DMS79 treated with DMSO at 0.1 percent for 48 hours (cell line): ENCODE data around the gene PPM1E.
A peak's percentile ranks its signal among the peaks of the same experiment; 100 is the strongest.
"Not testable (repeated sequence)": the region's sequence is repeated elsewhere in the genome, so short reads cannot be mapped to it uniquely, and the experiment has no call there.

Experiments used
- DNase-seq: peaks from one replicate; lab custom pipeline; 2025; lab: John Stamatoyannopoulos, UW

Gene PPM1E

DNA sequence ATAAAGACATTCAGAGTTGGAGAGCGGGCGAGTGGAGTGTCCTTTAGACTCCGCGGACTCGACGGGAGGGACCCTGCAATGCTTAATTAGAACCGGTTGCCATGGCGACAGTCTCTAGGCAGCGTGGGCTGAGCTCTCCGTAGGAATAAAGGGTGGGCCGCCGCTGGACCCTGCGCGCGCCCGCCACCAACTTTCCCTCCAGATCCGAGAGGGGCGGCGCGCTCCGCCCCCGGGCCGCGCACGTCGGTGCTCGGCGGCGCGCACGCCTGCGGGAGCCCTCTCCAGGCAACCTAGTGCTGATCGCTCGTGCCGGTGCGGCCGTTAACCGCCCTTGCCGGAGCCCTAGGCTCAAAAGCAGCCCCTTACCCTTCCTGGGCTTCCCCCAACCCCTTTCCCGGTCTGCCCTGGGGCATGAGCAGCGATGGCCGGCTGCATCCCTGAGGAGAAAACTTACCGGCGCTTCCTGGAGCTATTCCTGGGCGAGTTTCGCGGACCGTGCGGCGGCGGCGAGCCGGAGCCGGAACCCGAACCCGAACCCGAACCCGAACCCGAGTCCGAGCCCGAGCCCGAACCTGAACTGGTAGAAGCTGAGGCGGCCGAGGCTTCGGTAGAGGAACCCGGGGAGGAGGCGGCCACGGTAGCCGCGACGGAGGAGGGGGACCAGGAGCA, at the start of gene PPM1E:
Gene PPM1E, plus strand, starts transcription at position 278 of the 669 bp plus-strand sequence.
- DNase-seq: peak; percentile 79

DNA sequence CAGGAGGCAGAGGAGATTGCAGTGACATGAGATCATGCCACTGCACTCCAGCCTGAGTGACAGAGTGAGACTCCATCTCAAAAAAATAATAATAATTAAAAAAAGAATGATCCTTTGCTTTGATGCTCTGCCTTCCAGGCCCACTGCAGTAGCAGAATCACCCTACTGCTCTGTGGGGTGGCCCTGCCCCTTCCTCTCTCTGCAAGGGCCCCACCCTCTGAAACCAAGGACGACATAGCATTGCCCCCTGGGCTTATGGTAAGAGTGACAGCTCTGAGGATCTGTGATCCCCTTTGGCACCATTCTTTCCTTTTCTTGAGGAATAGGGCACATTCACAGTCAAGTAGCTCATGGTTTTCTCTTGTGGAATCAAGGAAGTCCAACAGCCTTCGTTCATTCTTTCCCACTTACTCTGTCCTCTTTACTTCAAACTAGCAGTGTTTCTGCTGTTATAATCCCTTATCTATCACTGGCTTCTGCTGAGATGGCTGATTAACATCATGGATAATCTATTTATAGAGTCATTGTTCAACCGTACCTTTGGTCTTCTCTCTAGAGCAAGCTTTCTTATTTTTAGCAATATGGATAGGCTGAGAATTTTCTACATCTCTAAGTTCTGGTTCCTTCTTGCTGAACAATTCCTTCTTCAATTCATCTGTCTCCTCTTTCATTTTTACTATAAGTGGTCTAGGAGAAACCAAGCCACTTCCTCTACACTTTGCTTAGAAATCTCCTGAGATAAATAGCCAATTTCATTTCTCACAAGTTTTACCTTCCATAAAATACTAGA, 49.1 kb upstream of the PPM1E start:
- no peak for DNase-seq

DNA sequence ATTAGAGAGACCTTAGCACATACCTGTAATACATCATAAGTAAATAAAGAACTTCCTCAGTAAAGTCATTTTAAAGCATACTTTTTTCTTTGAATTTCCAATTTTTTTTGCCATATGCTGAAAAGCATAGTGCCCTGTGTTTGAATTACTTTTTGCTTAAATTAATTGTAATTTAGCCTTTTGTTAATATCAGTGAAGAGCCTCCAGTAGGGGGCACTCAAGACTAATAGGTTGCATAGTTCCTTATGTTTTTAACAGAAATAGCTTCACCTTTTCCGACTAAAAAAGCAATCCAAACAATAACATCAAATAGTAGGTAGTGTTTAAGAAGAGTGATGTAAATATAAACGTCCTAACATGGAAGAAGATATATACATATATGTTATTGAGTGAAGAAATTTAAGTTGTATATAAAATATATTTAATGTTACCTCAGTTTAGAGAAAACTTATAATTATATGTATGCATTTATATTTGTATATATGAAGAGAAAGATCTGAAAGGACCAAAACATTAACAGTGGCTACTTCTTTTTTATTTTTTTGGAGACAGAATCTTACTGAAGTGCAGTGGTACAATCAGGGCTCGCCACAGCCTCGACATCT, 44.6 kb upstream of the PPM1E start:
- DNase-seq: peak; percentile 1

DNA sequence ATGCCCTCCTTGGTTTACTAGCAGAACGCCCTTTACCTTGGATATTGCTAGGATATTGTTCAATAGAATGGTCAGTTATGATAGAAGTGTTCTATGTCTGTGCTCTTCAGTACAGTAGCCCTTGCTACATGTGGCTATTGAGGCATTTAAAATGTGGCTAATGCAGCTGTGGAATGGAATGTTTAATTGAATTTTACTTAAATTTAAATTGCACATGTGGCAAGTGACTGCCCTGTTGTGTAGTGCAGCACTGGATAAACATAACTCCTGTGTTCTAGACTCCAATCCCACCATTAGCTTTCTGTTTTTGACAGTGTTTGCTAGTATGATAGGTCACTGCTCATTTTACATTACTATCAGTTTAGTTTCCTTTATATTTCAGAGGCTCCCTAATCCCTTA, 33.4 kb upstream of the PPM1E start:
- no peak for DNase-seq

DNA sequence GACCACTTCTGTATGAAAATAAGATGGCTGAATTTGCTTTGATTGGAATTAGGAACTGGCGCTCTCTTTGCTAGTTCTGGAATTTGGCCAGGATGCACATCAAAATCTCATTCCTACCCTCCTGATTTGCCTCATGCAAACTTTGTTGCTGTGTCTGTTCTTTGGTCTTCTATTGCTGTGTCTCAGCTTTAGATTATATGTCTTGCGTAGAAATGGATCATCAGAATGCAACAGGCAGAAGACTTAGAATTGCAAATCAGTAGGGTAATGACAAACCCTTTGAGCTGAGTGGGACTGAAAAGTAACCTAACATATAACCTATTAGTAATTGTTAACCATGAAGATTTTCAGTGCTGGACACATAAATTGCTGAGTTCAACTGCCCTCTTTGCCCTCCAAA, 33.0 kb upstream of the PPM1E start:
- no peak for DNase-seq

DNA sequence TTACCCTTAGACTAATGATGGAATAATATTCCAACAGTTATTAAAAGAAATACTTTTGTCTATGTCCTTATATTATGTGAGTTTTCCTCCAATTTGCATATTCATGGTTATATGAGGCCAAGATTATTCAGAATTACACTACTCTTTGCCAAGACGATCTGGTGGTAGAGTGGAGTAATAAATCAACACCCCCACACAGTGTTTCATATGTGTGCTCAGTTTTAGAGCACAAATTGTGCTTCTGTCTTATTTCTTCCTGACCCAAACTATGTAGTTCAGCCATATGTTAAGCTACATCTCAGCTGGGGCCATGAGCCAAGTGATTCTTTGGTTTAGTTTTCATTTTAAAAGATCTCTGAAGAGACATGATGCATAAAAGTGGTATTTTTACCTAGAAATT, 26.9 kb upstream of the PPM1E start:
- DNase-seq: no peak

DNA sequence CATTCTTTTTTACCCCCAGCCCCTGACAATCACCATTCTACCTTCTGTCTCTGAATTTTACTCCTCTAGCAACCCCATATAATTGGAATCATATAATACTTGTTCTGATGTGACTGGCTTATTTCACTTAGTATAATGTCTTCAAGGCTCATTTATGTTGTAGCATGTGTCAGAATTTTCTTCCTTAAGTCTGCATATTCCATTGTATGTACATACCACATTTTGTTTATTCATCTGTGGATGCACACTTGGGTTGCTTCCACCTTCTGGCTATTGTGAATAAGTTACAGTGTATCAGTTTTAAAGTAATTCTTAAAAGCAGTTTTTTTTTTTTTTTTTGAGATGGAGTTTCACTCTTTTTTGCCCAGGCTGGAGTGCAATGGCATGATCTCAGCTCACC, 24.7 kb upstream of the PPM1E start:
- no peak for DNase-seq

DNA sequence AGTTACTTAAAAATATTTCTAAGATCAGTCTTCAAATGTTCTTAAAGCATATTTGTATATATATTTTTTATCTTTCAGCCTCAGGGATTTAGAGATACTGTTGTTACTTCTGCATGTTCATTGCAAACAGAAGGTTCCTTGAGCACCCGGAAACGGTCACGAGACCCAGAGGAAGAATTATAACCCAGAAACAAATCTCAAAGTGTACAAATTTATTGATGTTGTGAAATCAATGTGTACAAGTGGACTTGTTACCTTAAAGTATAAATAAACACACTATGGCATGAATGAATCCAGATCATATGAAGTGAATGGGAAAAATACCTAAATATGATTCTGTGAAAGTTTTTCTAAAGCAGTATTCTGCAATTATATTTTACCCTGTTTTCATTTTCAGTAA, 21.6 kb upstream of the PPM1E start:
- no peak for DNase-seq

DNA sequence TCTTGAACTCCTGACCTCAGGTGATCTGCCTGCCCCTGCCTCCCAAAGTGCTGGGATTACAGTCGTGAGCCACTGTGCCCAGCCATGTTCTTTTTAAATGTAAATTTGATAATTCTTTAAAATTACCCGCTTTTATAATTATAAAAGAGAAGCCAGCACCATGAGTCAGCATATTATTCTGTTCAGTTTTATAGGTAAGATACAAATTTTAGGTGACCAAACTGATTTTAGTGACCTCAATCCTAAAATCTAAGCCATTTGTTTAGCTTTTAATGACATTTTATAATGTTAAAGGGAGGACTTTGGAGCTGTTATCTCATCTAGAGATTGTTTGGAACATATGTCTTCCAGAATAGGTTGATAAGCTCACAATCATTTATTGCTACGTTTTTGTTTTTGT, 20.8 kb upstream of the PPM1E start:
- no peak for DNase-seq

DNA sequence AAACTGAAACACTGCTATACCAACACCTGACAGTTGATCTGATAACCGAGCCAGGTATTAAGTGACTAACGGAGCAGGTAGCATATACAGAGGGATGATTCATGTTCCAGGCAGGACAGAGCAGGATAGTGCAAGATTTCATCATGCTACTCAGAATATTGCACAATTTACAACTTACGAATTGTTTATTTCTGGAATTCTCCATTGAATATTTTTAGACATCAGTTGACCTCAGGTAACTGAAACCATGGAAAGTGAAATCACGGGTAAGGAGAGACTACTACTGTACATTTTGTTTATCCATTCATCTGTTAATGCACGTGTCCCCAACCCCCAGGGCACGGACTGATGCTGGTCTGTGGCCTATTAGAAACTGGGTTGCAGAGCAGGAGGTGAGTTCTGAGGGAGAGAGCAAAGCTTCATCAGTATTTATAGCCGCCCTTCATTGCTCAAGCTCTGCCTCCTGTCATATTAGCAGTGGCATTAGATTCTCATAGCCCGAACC, 14.5 kb upstream of the PPM1E start:
- DNase-seq: no peak

DNA sequence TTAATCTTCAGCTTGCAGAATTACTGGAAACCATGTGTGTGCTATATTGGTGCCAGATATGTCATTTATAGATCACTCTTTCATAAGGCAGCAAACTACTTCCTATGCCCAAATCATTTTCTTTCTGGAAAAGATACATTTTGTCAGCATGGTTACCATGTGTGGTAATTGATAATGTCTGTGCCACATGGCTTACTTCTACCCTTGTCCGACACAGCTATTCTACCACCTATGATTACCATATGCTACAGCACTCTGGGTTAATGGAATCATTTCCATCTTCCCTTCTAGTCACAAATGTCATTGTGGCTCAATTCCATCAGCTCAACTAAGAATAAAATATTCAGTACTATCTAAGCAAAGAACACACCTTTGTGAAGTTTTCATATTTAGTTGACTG, 8.0 kb upstream of the PPM1E start:
- no peak for DNase-seq

DNA sequence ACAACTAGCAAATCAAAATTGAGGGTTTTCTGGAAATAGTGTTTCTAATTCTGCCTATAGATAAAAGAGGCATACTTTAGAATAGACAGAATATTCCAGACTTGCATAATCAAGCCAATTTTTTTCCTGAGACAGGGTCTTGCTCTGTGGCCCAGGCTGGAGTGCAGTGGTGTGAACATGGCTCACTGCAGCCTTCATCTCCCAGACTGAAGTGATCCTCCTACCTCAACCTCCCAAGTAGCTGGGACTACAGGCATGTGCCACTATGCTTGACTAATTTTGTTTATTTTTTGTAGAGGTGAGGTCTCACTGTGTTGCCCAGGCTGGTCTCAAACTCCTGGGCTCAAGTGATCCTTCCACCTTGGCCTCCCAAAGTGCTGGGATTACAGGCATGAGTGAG, 6.0 kb upstream of the PPM1E start:
- not testable (repeated sequence) for DNase-seq

DNA sequence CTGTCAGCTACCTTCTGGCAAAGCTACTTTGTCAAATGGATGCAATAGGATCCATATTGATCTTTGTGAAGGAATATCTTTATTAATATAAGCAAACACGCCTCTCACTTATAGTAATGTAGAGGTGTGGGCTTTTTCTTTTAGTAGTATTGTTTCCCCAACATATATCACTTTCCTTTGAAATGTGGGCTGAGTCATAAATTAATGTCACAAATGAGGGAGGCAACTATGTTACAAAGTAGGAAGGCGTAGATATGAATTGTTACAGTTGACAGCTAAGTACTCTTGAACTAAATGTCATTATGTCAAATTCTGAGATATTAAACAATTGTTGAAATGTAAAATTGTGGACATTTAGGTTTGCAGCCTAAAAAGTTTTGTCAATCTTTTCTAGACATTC, 2.6 kb upstream of the PPM1E start:
- DNase-seq: no peak

DNA sequence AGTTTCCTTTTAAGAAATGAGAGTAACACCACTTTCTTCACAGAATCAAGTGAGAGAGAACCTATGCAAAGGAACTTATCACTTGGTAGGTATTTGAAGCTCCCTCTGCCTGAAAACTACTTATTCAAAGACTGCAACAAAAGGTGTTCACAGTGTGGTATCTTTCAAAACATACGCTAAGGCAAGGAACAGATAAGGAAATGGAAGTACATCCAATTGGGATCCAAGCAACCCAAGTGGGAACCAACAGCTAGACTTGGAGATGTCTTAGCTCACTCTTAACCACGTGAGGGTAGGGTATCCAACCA, 431 bp upstream of the PPM1E start:
- no peak for DNase-seq

DNA sequence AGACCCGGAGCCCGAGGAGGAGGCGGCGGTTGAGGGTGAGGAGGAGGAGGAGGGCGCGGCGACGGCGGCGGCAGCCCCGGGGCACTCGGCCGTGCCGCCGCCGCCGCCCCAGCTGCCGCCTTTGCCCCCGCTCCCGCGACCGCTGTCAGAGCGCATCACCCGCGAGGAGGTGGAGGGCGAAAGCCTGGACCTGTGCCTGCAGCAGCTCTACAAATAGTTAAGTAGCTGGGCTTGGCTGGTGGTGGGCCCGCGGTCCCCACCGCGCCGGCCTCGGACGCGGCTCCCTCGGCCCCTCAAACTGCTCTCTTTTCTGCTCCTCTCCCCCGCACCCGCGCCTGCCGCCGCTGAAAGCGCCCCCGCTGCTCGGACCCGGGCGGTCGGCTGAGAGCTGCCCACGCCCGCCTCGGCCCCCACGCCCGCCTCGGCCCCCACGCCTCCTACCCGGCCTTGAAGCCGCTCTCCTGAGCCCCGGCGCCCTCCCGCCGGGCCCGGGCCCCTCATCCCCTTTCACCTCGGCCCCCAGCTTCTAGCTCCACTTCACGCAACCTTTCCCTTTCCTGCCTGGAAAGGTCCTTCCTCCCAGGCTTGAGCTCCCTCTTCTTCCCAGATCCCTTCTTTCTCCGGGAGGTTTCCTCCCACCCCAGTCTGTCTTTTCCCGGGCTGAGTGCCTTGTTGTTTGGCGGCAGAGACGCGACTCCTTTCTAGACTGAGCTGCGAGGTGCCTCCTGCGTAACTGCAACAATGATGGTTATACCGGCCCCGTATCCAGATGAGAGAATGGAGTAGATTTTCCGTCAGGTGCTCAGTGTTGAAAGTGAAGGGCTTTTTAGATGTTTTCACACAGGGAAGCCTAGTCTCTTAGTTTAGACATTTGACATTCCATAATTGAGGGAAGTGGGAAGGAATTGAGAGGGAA, 850 bp downstream of the PPM1E start:
- peak; percentile 5 for DNase-seq

DNA sequence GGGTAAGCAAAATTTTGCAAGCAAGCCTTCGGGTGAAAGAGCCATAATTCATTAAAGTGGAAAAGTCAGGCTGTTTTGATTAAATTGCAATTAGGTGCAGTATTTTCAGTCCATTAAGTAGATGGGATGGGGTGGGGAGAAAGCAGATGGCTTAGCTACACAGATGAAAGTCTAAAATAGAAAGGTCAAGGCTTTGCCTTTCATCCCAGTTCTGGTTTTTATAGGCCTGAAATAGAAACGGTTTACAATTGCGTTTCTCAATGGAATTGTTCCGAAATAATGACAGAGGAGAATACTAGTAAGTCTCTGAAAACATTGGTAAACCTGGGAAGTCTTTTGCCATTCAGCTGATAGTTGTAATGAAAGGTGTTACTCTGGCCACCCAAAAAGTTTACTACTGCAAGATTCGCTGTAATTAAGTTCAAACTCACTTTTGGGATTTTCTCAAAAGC, 1.5 kb downstream of the PPM1E start:
- no peak for DNase-seq

DNA sequence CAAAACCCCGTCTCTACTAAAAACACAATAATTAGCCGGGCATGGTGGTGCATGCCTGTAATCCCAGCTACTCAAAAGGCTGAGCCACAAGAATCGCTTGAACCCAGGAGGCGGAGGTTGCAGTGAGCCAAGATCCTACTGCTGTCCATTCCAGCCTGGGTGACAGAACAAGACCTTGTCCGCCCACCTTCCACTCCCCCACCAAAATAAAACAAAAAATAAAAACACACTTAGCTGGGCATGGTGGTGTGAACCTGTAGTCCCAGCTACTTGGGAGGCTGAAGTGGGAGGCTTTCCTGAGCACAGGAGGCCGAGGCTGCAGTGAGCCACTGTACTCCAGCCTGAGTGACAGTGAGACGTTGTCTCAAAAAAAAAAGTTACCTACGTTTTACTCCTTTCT, 3.2 kb downstream of the PPM1E start:
- no peak for DNase-seq

DNA sequence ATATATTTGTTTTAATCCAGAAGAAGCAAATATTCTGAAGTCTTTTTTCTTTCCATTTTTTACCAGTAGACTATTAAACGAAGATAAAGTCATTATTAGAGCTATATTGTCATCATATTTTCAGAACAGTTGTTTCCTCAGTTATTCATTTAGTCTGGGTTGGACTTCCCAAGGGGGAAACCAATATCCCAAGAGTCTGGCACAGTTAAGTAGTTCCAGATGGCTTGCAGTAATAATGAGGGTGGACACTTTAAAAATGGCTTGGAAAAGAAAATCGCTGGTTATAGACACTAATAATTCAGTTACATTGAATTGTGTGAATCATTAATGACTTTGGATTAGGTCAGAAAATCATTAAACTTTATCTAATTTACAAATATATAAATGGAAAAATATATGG, 3.9 kb downstream of the PPM1E start:
- no peak for DNase-seq

DNA sequence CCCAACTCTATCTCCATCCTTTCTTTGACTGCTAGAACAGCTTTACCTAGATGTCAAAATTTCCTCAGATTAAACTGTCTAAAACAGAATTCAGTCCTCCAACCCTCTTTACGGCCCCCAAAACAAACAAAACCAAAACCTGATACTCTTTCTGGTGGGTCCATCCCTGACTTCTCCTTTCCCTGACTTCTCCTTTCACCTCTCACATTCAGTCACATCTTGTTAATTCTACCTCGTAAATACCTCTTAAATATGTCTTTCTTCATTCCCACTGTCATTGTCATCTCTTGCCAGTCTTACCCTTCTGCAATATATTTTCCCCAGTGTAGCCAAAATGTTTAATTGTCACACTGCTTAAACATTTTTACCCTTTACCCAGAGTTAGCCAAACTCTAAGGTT, 4.6 kb downstream of the PPM1E start:
- no peak for DNase-seq

DNA sequence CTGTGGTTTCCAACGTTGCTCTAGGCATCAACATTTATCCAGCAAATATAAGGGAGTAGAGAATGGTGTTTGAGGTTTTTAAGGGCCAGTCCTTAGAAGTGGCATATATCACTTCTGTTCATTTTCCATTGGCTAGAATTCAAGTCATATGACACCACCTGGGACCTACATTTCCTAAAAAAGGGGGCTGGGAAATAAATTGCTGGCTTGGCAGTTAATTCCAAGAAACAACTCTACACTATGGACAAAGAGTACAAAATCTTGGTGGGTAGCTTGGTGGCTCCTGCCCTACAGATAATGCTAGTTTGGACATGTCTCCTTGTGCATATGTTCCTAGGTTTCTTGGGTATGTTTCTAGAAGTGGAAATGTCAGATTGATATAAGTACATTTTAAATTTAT, 7.6 kb downstream of the PPM1E start:
- DNase-seq: peak; percentile 28

DNA sequence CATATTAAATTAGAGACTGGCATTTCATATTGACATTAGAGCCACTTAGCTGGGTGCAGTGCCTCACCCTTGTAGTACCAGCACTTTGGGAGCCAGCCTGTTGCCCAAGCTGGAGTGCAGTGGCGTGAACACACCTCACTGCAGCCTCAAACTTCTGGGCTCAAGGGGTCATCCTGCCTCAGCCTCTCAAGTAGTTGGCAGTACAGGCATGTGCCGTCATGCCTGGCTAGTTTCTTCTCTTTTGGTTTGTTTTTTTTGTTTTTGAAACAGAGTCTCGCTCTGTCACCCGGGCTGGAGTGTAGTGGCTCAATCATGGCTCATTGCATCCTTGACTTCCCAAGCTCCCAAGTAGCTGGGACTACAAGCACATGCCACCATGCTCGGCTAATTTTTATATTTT, 8.7 kb downstream of the PPM1E start:
- DNase-seq: peak; percentile 72

DNA sequence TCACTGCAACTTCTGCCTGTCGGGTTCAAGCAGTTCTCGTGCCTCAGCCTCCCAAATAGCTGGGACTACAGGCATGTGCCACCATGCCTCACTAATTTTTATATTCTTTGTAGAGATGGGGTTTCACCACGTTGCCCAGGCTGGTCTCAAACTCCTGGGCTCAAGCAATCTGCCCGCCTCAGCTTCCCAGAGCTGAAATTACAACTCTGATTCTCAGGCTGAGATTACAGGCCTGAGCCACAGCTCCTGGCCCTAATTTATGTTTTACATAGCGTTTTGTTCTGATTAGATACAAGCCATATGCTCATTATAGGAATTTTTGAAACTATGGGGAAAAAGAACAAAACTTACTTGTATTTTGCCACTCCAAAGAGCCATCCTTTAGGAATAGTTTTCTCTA, 22.8 kb downstream of the PPM1E start:
- not testable (repeated sequence) for DNase-seq
